ENCODE data around the gene SHOX. TPM values are rescaled to one million over a fixed set of nuclear protein-coding genes. Genes with fewer than 3 reads are reported as not detected.

The SHOX gene
- polyA plus RNA-seq, 2 of the 4 experiments (the other 2 are of a cell fraction), result not detected

GRCh38 chrX:680062-680461, 49.5 kb downstream of the SHOX start:
- Histone ChIP-seq H3K4me3 (no peak overlapping the region), H3K9me3 (peaks cover 1% of the 10 kb centered on the region; the same call in 1 of the 3 replicates), H3K4me2 (no peak overlapping the region), H3K4me1 (no peaks in the 10 kb centered on the region), H3K27ac (no peak overlapping the region)
- DNase-seq (ENCODE audit: low read depth in 1 of 2, low spot score in 1 of 2) (no peak), ATAC-seq (no peak), FAIRE-seq (no peak)
- ChIA-PET CTCF (no interaction called here), POLR2A (no interaction called here)
- 53% methylated on average over 14 of the region's 14 CpGs for WGBS (ENCODE audit: missing lambda C conversion rate)
- TF ChIP-seq ZNF302 (CRISPR knock-in tag; IDR thresholded peaks at IDR 0.05), result no peak
- no peak for TF ChIP-seq EHF (CRISPR knock-in tag; IDR thresholded peaks at IDR 0.05)
- no peak for TF ChIP-seq CHD2 (IDR thresholded peaks at IDR 0.05; ENCODE audit: low read length, partially characterized antibody)
- no peak for TF ChIP-seq E2F6 (IDR thresholded peaks at IDR 0.05; ENCODE audit: borderline replicate concordance, low read depth)
- no peak for TF ChIP-seq ZSCAN20 (CRISPR knock-in tag; IDR thresholded peaks at IDR 0.05)
- no peak for TF ChIP-seq NFE2L2 (conservative IDR thresholded peaks at IDR 0.05; ENCODE audit: low read length)
- TF ChIP-seq ZFP36 (IDR thresholded peaks at IDR 0.05; ENCODE audit: borderline replicate concordance, partially characterized antibody), result no peak
- no peak for TF ChIP-seq HOXA7 (CRISPR knock-in tag; IDR thresholded peaks at IDR 0.05)
- TF ChIP-seq ELK1 (IDR thresholded peaks at IDR 0.05; ENCODE audit: low read depth, low read length), result no peak
- TF ChIP-seq ZC3H11A (IDR thresholded peaks at IDR 0.05), result no peak

- H3K27ac ChIP-seq, result no peak overlapping the region
- ChIA-PET CTCF (no interaction called here), POLR2A (no interaction called here)
- H3K9me3 ChIP-seq, result peaks cover 4% of the 10 kb centered on the region; the same call in 1 of the 3 replicates
- no peaks in the 10 kb centered on the region for H3K4me1 ChIP-seq
- FAIRE-seq (no peak), ATAC-seq (no peak), DNase-seq (ENCODE audit: low read depth in 1 of 2, low spot score in 1 of 2) (no peak)
- 17% methylated on average over 3 of the region's 3 CpGs for WGBS (ENCODE audit: missing lambda C conversion rate)
- no peak for TF ChIP-seq PBX3 (IDR thresholded peaks at IDR 0.05)
- TF ChIP-seq RCOR1 (IDR thresholded peaks at IDR 0.05; ENCODE audit: low read depth, low read length), result no peak
- no peak for TF ChIP-seq PHF8 (IDR thresholded peaks at IDR 0.05; ENCODE audit: borderline replicate concordance, low read depth)
- no peak for TF ChIP-seq TFCP2L1 (CRISPR knock-in tag; IDR thresholded peaks at IDR 0.05)
- no peak for TF ChIP-seq NFE2L2 (conservative IDR thresholded peaks at IDR 0.05; ENCODE audit: low read length)
- TF ChIP-seq CHD4 (IDR thresholded peaks at IDR 0.05; ENCODE audit: borderline replicate concordance), result no peak
- TF ChIP-seq SMC3 (IDR thresholded peaks at IDR 0.05), result no peak
- TF ChIP-seq CBX2 (IDR thresholded peaks at IDR 0.05; ENCODE audit: borderline replicate concordance, low read depth), result no peak
- no peak for TF ChIP-seq ZSCAN20 (CRISPR knock-in tag; IDR thresholded peaks at IDR 0.05)
- no peak for TF ChIP-seq ZC3H11A (IDR thresholded peaks at IDR 0.05)
- TF ChIP-seq HOXB13 (CRISPR knock-in tag; IDR thresholded peaks at IDR 0.05; ENCODE audit: low read depth), result no peak
- no peak for TF ChIP-seq HOXA7 (CRISPR knock-in tag; IDR thresholded peaks at IDR 0.05)
- no peak for TF ChIP-seq BCL3 (IDR thresholded peaks at IDR 0.05)
- no peak for TF ChIP-seq NPAS2 (CRISPR knock-in tag; IDR thresholded peaks at IDR 0.05; ENCODE audit: borderline replicate concordance)
- no peak overlapping the region for H3K4me2 ChIP-seq
- no peak overlapping the region for H3K4me3 ChIP-seq
Measured at GRCh38 chrX:681989-682388, 51.4 kb downstream of the SHOX start.

- WGBS (ENCODE audit: missing lambda C conversion rate), result 22% methylated on average over 8 of the region's 8 CpGs
- Histone ChIP-seq H3K4me1 (no peaks in the 10 kb centered on the region), H3K9me3 (peaks cover 4% of the 10 kb centered on the region; the same call in 1 of the 3 replicates), H3K4me2 (no peak overlapping the region), H3K27ac (no peak overlapping the region), H3K4me3 (no peak overlapping the region)
- ATAC-seq (peak in 1 of 2 experiments; percentile 19; a peak in 2 of 6 replicates), FAIRE-seq (no peak), DNase-seq (ENCODE audit: low read depth in 1 of 2, low spot score in 1 of 2) (no peak)
- POLR2A ChIA-PET, result no interaction called here
- no peak for TF ChIP-seq JUNB (IDR thresholded peaks at IDR 0.05)
- TF ChIP-seq BCL3 (IDR thresholded peaks at IDR 0.05), result no peak
- TF ChIP-seq ELK1 (IDR thresholded peaks at IDR 0.05; ENCODE audit: low read depth, low read length), result no peak
- TF ChIP-seq FOSL2 (IDR thresholded peaks at IDR 0.05), result no peak
- TF ChIP-seq FOSL2 (CRISPR knock-in tag; IDR thresholded peaks at IDR 0.05), result no peak
- CTCF ChIA-PET, result no interaction called here
Measured at GRCh38 chrX:682892-683291, 52.3 kb downstream of the SHOX start.
